ENCODE data around the gene ANK2.

ANK2 gene

DNA sequence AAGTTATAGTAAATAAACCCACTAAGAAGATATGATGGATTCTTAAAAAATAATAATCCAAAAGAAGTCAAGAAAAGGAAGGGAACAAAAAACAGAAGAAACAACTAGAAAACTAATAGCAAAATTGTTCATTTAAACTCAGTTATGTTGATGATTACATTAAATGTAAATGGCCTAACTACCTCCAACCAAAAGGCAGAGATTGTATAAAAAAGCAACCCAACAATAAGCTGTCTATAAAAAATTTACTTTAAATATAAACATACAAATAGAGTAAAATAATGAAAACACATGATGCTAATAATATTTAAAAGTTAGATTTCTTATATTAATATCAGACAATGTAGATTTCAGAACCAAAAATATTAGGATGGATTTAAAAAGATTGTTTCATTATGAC lies 371.5 kb downstream of the ANK2 start:
- no peak for TF ChIP-seq ZFX (IDR thresholded peaks at IDR 0.05)
- TF ChIP-seq, protein P1, sequence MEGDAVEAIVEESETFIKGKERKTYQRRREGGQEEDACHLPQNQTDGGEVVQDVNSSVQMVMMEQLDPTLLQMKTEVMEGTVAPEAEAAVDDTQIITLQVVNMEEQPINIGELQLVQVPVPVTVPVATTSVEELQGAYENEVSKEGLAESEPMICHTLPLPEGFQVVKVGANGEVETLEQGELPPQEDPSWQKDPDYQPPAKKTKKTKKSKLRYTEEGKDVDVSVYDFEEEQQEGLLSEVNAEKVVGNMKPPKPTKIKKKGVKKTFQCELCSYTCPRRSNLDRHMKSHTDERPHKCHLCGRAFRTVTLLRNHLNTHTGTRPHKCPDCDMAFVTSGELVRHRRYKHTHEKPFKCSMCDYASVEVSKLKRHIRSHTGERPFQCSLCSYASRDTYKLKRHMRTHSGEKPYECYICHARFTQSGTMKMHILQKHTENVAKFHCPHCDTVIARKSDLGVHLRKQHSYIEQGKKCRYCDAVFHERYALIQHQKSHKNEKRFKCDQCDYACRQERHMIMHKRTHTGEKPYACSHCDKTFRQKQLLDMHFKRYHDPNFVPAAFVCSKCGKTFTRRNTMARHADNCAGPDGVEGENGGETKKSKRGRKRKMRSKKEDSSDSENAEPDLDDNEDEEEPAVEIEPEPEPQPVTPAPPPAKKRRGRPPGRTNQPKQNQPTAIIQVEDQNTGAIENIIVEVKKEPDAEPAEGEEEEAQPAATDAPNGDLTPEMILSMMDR (conservative IDR thresholded peaks at IDR 0.05), result no peak
- H3K27ac ChIP-seq, result no peak overlapping the region

DNA sequence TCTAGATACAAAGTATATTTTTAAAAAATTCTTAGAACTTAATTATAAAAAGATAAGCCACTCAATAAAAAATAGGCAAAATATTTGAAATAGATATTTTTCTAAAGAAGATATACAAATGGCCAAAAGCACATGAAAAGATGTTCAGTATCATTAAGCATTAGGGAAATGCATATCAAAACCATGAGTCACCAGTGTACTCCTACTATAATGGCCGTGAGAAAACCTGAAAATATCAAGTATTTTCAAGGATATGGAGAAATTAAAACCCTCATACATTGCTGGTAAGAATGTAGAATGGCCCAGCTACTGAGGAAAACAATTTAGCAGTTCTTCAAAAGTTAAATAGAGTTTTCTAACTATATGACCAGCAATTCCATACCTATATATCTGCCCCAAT lies 374.2 kb downstream of the ANK2 start:
- H3K27ac ChIP-seq, result no peak overlapping the region

DNA sequence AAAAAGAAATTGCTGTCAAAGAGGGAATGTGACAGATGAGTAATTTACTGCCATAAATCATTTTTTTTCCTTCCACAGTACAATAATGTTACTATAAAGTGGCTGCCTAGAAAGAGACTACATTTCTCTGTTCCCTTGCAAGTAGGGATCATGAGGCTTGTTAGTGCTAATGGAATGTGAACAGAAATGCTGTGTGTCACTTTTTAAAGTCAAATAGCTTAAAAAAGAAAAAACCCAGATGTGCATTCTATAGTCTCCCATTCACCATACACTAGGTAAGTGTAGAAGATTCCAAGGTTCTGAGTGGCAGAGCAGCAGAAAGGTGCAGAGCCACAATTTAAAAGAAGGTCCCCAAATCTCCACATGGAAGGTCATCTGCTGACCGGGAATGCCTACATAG lies 383.7 kb downstream of the ANK2 start:
- no peak overlapping the region for H3K27ac ChIP-seq
- no peak for TF ChIP-seq ZFX (IDR thresholded peaks at IDR 0.05)
- TF ChIP-seq, protein P1 (conservative IDR thresholded peaks at IDR 0.05), result no peak

More for the DNA sequence above, 374.2 kb downstream of the ANK2 start:
- TF ChIP-seq ZFX (IDR thresholded peaks at IDR 0.05), result no peak
- TF ChIP-seq, protein P1 (conservative IDR thresholded peaks at IDR 0.05), result no peak
